ENCODE measurements around the gene ZNHIT2.

GRCh38 chr11:65129649-65130441, 12.3 kb upstream of the ZNHIT2 start:
- no peak for TF ChIP-seq CTCF (IDR thresholded peaks at IDR 0.05)
- no peak for TF ChIP-seq ZFX (IDR thresholded peaks at IDR 0.05; ENCODE audit: borderline replicate concordance)
